NCI-H748 (cell line): ENCODE data around the gene AEN.
A peak's percentile ranks its signal among the peaks of the same experiment; 100 is the strongest.

Experiments
- DNase-seq: peaks from one replicate; lab custom pipeline; 2025; ENCODE audit not compliant: unreplicated experiment; lab: John Stamatoyannopoulos, UW

The AEN gene

DNA sequence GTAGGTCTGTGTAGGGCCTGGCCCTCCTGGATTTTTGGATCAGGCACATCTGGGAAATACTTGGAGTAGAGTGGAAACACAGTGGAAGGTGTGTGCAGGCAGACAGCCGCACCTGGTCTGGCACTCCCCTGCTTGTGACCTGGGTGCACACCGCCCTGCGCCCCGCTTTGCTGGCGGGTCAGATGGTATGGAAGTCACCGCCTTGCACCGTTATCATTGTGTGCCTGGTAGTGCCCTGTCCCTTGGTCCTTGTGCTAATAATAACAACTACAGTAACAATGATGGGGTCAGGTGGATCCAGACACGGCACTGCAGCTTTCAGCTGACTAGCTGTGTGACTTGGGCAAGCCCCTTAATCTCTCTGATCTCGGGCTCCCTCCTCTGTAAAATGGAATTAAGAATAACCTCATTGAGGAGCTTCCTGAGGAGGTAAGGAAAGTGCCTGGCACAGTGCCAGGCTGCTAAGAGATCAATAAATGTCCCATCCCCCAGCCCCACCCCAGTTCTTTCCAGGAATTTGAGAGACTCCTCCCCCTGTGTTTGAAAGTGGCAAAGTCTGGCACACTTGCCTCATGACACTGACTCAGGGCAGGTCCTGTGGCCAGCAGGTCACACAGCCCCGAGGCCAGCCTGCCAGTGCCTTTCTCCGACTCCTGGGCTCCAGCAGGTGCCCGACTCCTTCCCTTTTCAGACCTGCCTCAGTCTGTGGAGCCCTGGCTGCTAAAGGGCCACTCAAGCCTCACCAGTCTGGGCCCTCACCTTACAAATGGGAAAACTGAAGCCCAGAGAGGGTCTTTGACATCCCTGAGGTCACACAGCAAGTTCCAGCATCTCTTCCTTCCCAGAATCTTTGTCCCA is 27.4 kb downstream of the AEN start:
- no peak for DNase-seq

GRCh38 chr15:88649286-88649733 is 28.2 kb downstream of the AEN start:
- peak; percentile 6 for DNase-seq

GRCh38 chr15:88649753-88650551 is 28.8 kb downstream of the AEN start:
- DNase-seq = no peak

- DNase-seq = no peak
Measured at GRCh38 chr15:88650556-88650955, 29.4 kb downstream of the AEN start.

GRCh38 chr15:88651136-88651732 is 30.1 kb downstream of the AEN start:
- DNase-seq = no peak

DNA sequence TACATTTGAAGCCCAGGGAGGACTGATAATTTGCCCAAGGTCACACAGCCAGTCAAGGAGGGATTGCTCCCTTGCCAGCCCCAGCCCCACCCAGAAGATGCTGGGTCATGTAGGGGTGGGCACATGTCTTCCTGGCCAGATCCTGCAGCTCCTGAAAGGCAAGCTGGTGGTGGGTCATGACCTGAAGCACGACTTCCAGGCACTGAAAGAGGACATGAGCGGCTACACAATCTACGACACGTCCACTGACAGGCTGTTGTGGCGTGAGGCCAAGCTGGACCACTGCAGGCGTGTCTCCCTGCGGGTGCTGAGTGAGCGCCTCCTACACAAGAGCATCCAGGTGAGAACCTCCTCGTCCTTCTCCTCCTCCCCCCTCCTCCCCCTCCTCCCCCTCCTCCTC is 30.8 kb downstream of the AEN start:
- DNase-seq = no peak

DNA sequence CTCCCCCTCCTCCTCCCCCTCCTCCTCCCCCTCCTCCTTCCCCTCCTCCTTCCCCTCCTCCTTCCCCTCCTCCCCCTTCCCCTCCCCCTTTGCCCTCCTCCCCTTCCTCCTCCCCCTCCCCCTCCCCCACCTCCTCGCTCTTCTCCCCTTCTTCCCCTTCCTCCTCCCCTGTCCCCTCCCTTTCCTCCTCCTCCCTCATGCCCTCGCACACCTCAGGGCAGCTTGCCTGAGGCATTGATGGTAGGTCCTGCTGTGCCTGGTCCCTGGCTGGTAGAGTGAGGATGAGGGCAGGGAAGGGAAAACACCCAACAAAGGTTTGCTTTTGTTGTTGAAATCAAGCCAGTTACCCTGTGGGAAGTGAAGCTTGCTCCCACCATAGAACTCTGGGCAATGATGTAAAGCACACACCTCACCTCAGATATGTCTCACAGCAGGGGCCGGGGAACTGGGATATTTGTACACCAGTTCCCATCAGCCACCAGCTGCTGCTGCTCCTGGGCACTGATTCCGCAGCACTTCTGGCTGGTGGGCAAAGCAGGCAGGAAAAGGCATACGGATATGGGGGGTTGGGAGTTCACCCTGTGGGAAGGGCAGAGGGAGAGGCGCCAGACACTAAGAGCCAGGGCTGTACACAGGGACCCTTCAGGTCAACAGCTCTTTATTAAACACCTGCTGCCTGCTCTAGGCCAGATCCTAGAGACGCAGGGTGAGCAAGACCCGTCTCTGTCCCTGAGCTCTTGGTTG is 31.5 kb downstream of the AEN start:
- no peak for DNase-seq

- no peak for DNase-seq
Measured at GRCh38 chr15:88653200-88654064, 32.3 kb downstream of the AEN start.

- DNase-seq = no peak
Measured at GRCh38 chr15:88654430-88655102, 33.4 kb downstream of the AEN start.

DNA sequence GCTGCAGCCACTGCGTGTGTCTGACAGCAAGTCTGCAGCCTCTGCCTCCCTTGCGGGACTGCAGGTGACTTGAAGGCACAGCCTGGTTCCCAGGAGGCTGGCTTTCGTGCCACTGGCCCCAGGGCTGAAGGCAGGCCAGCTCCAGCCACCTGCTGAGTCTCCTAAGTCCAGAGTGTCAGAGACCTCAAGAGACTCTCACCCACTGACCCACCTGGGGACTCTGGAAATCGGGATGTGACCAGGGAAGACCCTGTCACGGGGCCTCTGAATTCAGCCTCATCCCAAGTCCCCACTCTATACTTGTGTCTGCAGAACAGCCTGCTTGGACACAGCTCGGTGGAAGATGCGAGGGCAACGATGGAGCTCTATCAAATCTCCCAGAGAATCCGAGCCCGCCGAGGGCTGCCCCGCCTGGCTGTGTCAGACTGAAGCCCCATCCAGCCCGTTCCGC is 34.0 kb downstream of the AEN start:
- no peak for DNase-seq

GRCh38 chr15:88655800-88656488 is 34.8 kb downstream of the AEN start:
- no peak for DNase-seq

GRCh38 chr15:88656760-88657221 is 35.7 kb downstream of the AEN start:
- DNase-seq = no peak

DNA sequence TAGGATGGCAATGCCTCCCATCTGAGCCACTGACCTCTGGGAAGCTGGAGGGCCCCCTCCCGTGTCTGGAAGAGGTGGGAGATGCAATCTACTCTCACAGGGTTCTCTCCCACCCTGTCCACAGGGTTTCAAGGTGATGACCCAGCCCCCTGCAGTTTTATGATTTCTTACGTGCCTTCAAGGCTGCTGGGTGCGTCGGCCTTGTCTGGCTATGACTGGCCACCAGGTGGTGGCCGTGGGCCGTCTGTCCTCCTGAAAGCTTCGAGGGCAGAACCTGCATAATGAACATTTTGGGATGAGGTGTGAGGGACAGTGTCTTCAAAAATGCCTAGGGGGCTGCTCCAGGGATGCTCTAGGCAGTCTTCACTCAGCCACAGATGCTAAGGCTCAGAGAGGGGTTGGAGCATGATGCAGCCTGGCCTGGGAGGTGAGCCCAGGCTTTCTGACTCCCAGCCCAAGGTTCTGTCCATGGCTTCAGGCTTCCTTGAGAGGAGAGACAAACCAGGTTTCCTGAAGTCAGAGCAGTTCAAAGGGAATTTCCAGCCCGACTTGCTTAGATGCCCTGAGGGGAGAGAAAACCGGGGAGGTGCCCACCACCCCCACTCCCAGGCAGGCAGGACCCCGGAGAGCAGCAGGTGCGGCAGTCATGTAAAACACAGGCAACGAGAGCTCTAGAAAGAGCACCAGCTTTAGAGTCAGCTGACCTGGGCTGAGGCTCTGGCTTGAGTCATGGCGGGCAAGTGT is 36.4 kb downstream of the AEN start:
- DNase-seq = peak; percentile 50

GRCh38 chr15:88658070-88658965 is 37.2 kb downstream of the AEN start:
- DNase-seq = no peak

DNA sequence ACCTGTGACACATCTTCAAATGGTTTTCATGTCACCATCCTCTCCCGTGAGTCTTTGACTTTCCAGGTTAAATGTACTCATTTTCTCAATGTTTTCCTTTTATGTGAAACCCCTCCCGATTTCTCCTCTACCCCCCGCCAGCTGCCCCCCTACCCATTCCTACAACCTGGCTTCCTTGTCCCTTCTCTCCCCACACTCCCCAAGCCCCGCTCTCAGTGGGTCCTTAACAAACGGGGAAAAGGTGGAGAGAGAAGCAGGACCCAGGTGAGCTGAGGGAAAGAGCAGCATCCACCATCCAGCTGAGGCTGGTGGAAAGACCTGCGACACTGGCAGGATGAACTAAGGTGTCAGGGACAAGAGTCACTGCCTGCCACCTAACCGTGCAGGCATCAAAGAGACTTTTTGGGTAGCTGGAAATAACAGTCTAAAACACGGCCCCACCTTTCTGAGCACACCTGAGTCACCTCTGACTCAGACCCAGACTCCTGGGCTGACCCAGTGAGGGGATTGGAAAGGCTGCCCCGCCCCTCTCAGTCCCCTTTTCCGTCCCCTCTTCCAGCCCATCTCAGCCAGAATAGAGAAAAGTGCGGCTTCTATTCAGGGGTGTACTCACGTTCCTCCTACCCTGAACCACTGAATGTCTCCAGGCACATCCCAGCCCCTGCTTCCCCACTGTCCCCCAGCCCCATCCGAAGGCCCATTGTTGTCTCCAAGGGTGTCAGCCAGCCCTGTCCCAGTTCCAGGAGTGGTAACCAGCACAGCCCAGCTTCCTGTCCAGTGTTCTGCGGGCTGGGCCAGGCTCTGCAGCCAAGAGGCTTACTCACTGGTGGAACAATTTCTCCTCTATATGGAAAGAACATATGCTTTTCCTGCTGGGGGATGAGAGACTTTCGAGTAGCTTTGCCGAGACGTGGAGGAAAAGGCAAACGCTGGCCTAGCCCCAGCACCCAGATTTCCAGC is 38.1 kb downstream of the AEN start:
- DNase-seq = no peak
